Bronchial epithelial cell (primary cell): Measurements from ENCODE around the gene SPATA13. TPM values are rescaled to one million over a fixed set of nuclear protein-coding genes. Genes with fewer than 3 reads are reported as not detected.

Experiments
- DNase-seq: peaks from one replicate; pipeline ENCODE4 v3.0.0-alpha.2; 2010; ENCODE audit warnings: low read depth
- FAIRE-seq: peaks from 2 replicates; lab custom pipeline; 2011; peaks lifted over from hg19 to GRCh38; lab: Jason Lieb, UNC
- H3K27me3 ChIP-seq: 2 replicates; pipeline ENCODE4 v1.5.1; 2011; ENCODE audit warnings: low read length; ENCODE audit not compliant: control insufficient read depth, insufficient read depth
- H3K36me3 ChIP-seq: 2 replicates; pipeline ENCODE4 v1.5.1; 2011; ENCODE audit warnings: low read length; ENCODE audit not compliant: control insufficient read depth, insufficient read depth
- H3K4me3 ChIP-seq: 2 replicates; pipeline ENCODE4 v1.5.1; 2011; ENCODE audit warnings: mild to moderate bottlenecking, low read depth, low read length, control low read depth
- CTCF ChIP-seq: IDR thresholded peaks from 2 replicates; pipeline ENCODE4 v1.5.1; 2011; ENCODE audit warnings: mild to moderate bottlenecking, moderate library complexity, low read length, control low read depth, inconsistent platforms; ENCODE audit not compliant: insufficient read depth, severe bottlenecking
- total RNA-seq: library from RNA; depleted of rRNA; stranded (reverse); fragments of >200 nt; gene quantifications from 2 replicates; pipeline ENCODE4 v1.2.1, GENCODE V29; 2014

SPATA13 gene
- total RNA-seq, 1 donor from 2014 or later: 2.1 TPM

- FAIRE-seq (no peak), DNase-seq (no peak)
- no peak for TF ChIP-seq CTCF
- Histone ChIP-seq H3K36me3 (no peaks in the 10 kb centered on the region), H3K4me3 (no peak overlapping the region), H3K27me3 (no peaks in the 10 kb centered on the region)
These were observed 11.6 kb downstream of the SPATA13 start for GRCh38 chr13:24172071-24172470.

GRCh38 chr13:24173795-24174194, 13.3 kb downstream of the SPATA13 start:
- H3K36me3 ChIP-seq: no peaks in the 10 kb centered on the region
- no peak overlapping the region for H3K4me3 ChIP-seq
- FAIRE-seq (no peak), DNase-seq (no peak)
- TF ChIP-seq CTCF: no peak
- H3K27me3 ChIP-seq: no peaks in the 10 kb centered on the region

GRCh38 chr13:24175847-24176246, 15.3 kb downstream of the SPATA13 start:
- FAIRE-seq: no peak
- no peak for TF ChIP-seq CTCF
- H3K27me3 ChIP-seq: no peaks in the 10 kb centered on the region

GRCh38 chr13:24176351-24177101, 16.0 kb downstream of the SPATA13 start:
- TF ChIP-seq CTCF: no peak
- Histone ChIP-seq H3K27me3 (no peaks in the 10 kb centered on the region), H3K36me3 (no peaks in the 10 kb centered on the region), H3K4me3 (no peak overlapping the region)
- DNase-seq: no peak
- no peak for FAIRE-seq

More at GRCh38 chr13:24175847-24176246, 15.3 kb downstream of the SPATA13 start:
- no peak for DNase-seq
- Histone ChIP-seq H3K36me3 (no peaks in the 10 kb centered on the region), H3K4me3 (no peak overlapping the region)

- H3K4me3 ChIP-seq: no peak overlapping the region
- DNase-seq: peak; percentile 77
- no peaks in the 10 kb centered on the region for H3K27me3 ChIP-seq
- no peak for FAIRE-seq
- TF ChIP-seq CTCF: no peak
- H3K36me3 ChIP-seq: no peaks in the 10 kb centered on the region
These were observed 18.4 kb downstream of the SPATA13 start for GRCh38 chr13:24178847-24179485.
